CD4-positive, alpha-beta T cell treated with Interleukin-17A for 4 hours (primary cell): ENCODE results near the gene CAB39.
"Not testable (repeated sequence)": the region's sequence is repeated elsewhere in the genome, so short reads cannot be mapped to it uniquely, and the experiment has no call there.

Source experiments
- DNase-seq: peaks from one replicate; pipeline ENCODE4 v3.0.0-alpha.2; 2020; ENCODE audit warnings: mixed read lengths

CAB39 gene

DNA sequence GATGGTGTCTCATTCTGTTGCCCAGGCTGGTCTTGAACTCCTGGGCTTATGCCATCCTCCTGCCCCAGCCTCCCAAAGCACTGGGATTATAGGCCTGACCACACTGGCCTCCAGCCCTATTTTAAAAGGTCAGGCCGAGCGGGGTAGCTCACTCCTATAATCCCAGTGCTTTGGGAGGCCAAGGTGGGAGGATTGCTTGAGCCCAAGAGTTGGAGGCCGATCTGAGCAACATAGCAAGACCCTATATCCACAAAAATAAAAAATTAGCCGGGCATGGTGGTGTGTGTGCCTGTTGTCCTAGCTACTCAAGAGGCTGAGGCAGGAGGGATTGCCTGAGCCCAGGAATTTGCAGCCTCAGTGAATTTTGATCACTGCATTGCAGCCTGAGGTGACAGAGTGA lies 3.9 kb downstream of the CAB39 start:
- DNase-seq: no peak

DNA sequence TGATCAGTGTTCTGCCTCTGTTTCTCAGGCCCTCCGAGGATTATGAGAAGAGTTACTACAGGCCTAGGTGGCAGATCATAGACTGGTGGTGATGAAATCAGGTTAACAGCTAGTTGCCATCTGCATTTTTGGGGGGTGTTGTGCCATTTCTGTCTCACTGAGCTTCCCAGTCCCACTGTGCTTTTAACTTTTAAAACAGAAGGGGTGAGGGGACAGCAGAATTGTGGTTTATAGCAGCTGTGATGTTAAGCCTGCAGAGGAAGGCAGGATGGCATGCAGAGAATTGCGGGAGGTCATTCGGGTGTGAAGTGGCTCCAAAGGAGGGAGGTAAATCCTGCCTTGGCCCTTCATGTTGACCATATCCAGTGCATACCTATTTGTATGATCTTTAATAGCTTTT lies 5.0 kb downstream of the CAB39 start:
- no peak for DNase-seq

DNA sequence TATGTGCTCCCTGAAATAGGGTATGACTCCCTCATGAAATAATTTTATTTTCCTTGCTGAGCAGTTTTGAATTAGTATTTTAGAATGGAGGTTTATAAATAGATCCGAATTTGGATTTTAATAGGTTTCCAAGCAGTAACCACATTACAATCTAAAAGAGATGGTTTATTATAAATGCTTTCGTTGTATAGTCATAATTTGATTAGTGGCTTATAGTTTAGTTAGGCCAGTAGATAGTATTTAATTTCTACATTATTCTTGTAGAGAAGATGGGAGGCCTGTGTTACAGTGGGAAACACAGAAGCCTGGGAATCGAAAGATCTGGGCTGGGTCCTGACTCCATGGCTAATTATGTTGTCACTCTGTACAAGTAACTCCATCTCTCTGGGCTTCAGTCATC lies 6.7 kb downstream of the CAB39 start:
- DNase-seq: no peak

DNA sequence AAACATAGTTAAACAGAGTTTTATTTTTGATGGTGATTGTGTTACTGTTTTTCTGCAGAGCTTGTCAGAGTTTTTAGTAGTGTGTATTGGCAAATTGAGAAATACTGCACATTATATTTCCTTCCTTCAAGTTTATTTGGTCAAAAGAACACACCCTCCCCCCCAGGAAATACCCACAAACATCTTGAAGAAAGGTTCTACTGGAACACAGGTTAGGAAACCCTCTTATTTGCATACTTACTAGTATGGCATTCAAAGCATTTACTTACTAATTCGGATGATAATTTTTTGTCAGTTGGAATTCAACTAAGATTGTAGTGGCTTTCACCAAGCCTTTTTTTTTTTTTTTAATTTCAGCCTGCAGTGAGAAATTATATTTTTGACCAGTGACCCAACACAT lies 9.1 kb downstream of the CAB39 start:
- DNase-seq: peak; percentile 26

DNA sequence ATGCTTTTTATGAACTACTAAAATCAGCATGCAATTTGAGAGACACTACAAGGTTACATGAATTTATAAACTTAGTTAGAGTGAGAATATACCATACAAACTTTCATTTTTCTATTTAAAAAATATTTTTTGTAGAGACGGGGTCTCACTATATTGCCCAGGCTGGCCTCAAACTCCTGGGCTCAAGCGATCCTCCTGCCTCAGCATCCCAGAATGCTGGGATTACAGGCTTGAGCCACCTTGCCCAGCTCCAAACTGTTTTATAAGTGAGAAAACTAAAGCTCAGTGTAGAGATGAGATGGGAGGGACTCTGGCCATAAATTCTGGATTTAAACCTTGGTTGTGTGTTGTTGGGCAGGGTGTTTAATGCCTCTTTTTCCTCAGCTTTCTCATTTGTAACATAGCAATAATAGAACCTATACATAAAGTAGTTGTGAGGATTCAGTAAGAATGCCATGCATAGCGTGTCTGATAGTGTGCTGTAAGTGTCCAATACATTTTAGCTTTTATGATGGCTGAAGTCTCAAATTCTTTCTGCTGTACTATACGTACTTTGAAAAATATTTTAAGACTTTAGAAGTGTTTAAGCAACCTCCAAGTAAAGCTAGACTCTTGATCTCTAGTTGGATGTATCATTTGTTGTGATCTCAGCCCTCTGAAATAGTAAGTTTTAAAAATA lies 9.7 kb downstream of the CAB39 start:
- DNase-seq: no peak

DNA sequence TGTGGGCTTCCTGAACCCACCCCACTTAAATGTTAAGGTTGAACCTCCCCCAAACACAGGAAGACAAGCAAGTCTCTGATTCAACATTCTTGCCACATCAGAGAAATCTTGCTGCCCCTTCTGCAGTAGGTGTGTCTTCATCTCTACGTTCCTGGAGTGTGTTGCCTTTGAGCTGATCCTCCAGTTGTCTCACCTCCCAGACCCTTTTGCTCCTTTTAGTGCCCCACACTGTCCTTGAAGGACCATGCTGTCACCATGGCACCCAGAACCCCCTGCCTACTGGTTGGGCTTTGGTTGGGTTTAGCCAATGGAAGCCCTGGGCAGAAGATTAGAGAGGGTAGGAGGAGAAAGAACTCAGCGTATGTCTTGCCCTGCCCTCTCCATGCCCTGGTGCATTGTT lies 10.7 kb downstream of the CAB39 start:
- DNase-seq: peak; percentile 62

DNA sequence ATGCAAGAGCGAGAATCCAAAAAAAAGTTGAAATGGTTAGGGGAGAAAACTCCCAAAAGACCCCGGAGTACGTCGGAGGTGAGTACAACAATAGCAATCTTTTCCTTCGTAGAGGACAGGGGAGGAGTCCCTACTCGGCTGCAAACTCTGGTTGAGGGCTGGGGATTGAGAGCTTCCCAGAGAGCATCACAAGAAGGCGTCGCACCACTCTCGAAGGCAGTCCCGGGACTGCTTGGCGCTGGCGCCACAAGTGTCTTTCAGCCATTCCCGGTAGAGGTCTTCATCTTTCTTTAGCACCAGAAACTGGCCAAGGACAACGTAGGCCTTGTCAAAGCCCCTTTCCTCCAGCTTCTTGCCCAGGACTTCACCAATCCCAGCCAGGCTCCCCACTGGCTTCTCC lies 12.3 kb downstream of the CAB39 start:
- DNase-seq: not testable (repeated sequence)

DNA sequence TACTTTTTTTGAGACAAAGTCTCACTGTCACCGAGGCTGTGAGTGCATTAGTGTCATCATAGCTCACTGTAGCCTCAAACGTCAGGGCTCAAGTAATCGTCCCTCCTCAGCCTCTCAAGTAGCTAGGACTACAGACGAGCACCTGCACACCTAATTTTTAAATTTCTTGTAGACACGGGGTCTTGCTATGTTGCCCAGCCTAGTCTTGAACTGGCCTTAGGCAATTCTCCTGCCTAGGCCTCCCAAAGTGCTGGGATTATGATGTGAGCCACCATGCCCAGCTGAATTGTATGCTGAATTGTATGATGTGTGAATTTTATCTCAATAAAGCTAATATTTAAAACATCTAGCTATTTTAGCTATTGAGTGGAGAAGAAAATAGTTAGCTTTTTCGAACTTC lies 18.9 kb downstream of the CAB39 start:
- DNase-seq: no peak

DNA sequence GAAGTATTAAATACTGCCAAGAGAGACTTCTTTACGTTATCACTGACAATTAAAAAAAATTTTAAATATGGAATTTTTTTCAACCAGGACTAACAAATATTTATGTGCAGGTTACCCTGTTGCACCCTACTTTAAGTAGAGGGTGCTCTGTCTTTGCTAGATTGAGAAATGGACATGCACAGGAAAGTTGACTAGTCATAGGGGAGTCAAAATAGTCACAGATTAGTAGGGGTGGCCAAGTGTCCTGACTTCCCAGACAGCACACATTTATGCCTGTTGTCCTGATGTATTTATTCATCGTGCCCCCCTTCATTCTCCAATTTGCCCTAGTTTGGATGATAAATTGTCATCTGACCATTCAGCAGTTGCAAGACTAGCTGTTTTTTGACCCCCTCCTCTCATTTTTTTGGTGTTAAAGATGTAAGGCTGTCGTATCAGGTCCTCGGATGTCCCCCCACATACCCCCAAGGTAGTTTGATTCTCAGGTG lies 20.3 kb downstream of the CAB39 start:
- no peak for DNase-seq

DNA sequence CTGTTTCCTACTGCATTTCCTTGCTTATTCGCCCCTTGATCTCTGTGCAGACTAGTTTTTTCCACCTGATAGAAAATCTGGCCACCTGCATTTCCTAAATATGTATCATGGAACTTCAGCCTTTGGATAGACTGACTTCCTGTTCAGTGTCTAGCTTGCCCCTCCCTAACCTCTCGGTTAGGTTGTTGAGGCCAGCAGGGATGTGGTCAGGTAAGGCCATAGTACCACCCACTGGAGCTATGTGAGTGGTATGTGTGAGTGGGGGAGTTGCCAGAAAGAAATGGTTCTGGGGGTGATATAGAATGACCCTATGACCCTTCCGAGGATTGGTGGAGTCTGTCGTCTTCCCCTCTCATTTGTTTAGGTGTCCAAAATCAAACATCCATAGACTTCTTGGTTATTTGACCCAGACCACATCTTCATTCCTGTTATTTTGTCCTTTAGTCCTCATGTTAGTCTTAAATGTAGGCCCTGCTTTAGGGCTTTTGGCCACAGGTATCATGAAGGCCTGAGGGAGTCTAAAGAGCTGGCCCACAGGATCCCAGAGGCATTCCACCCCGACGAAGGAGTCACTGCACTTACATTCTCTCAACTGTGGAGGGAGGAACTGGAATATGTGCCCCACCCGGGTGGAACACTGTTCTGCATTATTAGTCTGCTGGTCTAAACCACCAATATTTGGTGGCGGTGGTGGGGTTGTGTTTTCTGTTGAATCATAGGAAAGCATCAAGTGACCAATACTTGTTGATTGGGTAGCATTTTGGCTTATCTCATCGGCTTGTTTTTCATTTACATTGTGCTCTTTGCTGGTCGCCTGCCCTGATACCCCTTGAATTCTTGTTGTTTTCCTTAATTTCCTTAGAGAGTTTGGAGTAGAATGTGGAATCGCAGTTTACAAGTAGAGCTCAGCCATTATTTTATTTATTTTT lies 21.9 kb downstream of the CAB39 start:
- DNase-seq: no peak

DNA sequence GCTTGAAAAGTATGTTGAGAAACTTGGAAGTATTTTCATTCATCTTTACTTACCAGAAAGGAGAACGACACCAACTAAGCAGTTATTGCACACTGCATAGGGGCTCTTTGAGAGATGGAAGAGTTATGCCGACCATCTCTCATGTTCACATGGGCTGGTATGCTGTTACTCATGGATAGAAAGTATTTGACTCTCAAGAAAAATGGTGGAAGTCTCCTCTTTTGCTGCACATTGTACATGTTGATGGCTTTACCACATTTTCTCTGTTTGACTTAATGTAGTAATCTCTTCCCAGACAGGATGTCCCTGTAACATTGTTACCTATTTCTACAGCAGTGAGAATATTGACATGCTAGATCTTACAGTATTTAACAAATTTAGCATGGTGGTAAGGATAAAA lies 23.2 kb downstream of the CAB39 start:
- DNase-seq: no peak

DNA sequence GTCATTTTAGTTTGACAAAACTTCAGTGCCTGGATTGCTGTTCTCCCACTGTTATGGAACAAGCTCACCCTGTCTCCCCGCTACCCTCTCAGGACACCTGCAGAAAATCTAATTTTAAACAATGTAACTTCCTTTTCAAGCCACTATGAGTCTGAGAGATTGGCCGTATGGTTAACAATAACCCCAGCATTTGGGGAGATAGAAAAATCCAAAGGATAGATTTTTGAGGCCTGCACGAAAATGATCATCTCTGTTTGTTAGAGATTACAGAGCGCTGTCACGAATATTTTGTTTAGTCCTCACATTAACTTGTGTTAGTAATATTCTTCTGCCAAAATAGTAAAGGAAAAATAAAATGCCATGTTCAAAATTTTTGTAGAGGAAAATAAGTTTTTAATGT lies 24.7 kb downstream of the CAB39 start:
- DNase-seq: no peak

DNA sequence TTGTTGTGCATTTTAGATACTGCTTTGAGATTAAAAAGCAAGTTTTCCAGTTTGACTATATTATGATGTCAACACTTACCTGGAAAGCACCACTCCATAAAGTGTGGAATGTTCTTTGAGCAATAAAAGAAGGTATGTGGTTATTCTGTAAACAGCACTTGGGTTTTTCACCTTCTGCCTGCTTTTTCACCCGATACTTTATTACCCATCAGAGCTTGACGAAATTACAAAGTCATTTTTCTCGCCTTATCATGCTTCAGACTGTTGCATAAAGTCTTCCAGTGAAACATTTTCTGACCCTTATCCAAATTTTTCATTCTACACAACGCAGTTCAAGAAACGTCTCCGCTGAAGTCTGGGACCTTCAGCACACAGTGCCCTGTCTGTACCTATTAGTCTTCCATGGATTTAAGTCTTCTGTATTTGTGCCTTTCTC lies 25.2 kb downstream of the CAB39 start:
- DNase-seq: no peak

DNA sequence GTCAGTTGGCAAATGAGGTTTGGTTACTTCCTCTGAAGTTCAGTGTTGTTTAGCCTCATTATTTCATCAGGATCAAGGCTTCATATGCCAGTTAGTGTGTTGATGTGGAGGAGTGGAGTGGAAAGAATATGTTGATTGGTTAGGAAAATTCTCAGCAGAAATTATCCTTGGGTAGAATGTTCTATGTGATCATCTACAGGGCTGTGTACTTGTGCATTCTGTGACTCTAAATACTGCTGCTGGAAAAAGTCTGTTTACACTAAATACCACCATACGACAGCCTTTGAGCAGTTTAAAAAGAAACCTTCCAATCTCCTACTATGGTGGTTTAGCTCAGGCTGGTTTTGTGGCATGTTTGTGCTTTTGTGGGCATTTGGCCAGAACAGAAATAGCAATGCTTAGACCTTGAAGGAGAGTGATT lies 25.8 kb downstream of the CAB39 start:
- no peak for DNase-seq

DNA sequence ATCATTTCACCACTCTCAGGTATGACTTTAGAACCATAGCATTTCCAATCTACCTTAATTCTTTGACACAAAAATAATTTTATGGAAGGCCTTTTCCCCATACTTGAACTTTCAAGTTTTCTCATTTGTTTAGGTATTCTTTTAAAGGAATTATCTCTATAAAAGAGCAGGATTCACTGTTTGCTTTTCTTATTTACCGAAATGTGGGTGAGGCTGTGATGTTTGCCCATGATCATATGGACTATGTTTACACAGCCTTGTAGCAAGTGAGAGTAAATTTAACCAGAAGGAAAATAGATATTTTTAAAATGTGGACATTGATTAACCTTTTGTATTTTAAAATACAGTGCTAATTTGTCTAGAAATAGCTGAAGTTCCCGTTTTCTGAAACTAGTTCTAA lies 26.3 kb downstream of the CAB39 start:
- no peak for DNase-seq

DNA sequence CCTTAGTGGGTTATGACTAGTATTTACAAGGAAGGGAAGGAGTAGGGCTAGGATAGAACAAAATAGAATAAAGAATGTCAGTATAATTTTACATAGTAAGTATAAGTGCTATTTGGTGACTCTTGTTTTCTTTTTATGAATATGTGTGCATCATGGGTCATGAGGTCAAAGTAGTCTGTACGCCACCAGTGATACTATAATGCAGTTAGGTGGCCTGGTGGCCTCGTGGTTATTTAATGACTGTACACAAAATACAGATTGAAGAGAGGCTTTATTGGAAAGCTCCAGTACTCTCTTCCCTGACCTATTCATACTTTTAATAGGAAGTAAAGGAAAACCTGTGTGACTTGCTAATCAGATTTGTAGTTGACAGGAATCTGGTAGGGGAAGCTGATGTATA lies 27.3 kb downstream of the CAB39 start:
- no peak for DNase-seq

DNA sequence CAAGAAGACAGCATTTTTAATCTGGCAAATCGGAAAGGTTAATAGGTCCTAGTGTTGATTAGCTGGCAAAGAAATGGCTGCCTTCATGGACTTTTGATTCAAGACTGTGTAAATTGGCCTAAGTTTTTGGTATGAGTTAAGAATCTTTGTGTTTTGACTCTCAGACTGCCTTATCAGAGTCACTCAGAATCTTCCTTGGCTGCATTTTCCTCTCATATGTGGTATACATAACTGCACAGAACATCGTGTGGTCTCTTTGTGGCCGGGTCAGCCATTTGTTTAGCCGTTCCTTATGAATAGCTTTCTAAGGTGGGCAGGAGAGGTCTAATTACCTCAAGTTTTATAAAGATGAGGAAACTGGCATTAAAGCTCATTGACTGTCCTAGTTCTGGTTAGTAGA lies 30.1 kb downstream of the CAB39 start:
- DNase-seq: no peak

DNA sequence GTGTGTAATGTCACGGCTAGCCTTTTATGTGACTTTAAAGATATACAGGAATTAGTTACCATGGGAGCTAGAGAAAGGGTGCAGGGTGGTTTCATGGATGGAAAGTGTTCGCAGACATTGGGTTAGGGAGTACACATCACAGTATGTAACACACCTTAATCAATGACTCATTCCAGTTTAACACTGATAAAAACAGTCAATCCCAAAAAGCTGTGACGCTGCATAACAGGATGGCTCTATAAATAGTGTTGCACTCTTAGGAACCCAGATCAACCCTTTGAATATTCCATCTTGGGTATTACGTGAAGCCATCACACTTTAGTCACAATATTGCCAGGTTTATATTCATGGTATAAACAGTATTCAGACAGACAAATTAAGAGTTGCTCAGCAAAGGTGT lies 33.6 kb downstream of the CAB39 start:
- DNase-seq: no peak

DNA sequence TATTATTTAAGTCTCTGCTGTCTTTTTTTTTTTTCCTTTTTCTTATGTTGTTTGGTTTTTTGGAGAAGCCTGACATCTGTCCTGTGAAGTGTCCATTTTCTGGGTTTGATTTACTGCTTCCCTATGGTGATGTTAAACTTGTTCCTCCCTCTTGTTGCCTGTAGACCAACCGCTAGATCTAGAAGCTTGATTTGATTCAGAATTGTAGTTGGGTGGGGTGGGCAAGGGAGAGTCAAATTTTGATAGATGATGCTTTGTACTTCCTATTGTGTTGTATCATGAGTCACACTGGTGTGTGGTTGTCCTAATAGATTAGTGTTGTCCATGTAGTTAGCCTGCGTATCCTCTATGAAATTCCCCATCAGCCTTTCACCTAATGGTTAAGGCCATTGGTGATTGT lies 35.4 kb downstream of the CAB39 start:
- no peak for DNase-seq

DNA sequence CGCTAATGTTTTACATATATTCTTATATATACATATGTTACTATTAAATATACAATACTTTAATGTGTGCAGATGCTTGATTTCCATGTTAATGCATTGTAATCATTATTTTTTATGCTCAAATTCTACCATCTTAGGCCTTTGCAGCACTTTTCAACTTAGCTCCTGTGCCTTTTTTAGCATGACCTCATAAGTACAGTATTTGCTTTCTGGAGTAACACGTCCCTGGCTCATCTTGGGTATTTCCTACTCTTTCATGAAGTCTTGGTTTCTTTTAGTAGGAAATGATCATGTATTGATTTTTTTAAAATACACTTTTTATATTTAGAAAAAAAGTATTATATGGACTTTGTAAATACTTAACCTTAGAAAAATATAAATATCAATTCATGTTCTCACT lies 36.5 kb downstream of the CAB39 start:
- DNase-seq: no peak

DNA sequence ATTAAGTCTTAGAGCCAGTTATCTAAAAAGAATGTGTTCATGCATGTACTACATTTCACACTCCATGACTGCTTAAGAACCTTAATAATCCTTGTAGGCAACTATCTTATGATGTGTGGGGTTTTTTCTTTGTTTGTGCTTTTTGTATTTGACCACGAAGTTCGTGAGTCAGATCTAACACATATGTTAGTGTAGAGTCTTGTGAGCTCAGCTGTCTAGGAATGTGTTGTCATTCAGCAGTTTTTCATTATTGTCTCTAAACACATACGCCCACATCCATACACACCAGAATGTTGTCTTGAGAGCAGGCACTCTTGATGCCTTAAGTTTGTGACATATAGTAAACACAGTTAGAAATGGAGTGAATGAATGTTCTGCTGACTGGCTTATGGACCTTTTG lies 38.4 kb downstream of the CAB39 start:
- no peak for DNase-seq

DNA sequence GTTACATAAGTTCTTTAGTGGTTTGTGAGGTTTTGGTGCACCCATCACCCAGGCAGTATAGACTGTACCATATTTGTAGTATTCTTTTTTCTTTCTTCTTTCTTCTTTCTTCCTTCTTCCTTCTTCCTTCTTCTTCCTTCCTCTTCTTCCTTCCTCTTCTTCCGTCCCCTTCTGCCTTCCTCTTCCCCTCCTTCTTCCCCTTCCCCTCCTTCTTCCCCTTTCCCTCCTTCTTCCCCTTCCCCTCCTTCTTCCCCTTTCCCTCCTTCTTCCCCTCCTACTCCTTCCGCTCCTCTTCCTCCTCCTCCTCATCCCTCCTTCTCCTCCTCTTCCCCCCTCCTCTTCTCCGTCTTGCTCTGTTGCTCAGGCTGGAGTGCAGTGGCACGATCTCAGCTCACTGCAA lies 41.6 kb downstream of the CAB39 start:
- DNase-seq: no peak

DNA sequence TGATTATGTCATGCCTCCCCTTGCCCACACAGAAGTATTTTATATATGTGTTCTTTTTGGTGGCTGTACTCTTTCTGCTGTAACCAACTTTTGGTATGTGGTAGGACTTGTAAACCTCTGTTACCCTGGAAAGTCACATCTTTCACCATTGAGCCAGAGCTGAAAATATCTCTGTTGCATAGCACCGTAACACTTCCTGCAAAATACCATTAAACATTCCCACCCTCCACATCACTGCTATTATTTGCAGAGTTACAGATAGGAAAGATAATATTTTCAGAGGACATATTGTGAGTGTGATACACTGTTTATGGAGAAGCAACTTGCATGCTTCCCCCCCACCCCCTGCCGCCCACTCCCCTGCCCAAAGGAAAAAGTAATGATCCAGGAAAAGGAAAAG lies 44.8 kb downstream of the CAB39 start:
- DNase-seq: no peak
